Loucy (cell line): Measurements from ENCODE around the gene TFG.

Experiments
- H2AFZ ChIP-seq: fragments of 200-600 bp; sonication (generic); 2 replicates; pipeline ENCODE4 v1.6.0; 2016; ENCODE audit warnings: antibody characterized with exemption, mild to moderate bottlenecking, low read length, moderate library complexity
- H3F3A ChIP-seq: fragments of 200-600 bp; 2 replicates; pipeline ENCODE4 v1.6.0; 2016; ENCODE audit warnings: antibody characterized with exemption, low read depth, mild to moderate bottlenecking
- H3K27me3 ChIP-seq: fragments of 200-600 bp; sonication (generic); 2 replicates; pipeline ENCODE4 v1.6.1; 2014; ENCODE audit warnings: low read length, mild to moderate bottlenecking; ENCODE audit not compliant: insufficient read depth, poor library complexity, severe bottlenecking
- H3K36me3 ChIP-seq: fragments of 200-600 bp; sonication (generic); 2 replicates; pipeline ENCODE4 v1.6.1; 2016; ENCODE audit warnings: low read length; ENCODE audit not compliant: insufficient read depth
- H3K4me1 ChIP-seq: fragments of 200-600 bp; sonication (generic); 2 replicates; pipeline ENCODE4 v1.5.1; 2014; ENCODE audit warnings: low read length, mild to moderate bottlenecking; ENCODE audit not compliant: insufficient read depth, poor library complexity, severe bottlenecking
- H3K4me2 ChIP-seq: fragments of 200-600 bp; sonication (generic); 2 replicates; pipeline ENCODE4 v1.6.0; 2014; ENCODE audit warnings: antibody characterized with exemption, low read length, low read depth, mild to moderate bottlenecking; ENCODE audit not compliant: poor library complexity, severe bottlenecking
- H3K4me3 ChIP-seq: fragments of 200-600 bp; sonication (generic); 2 replicates; pipeline ENCODE4 v1.5.1; 2014; ENCODE audit warnings: low read length, mild to moderate bottlenecking, mixed read lengths; ENCODE audit not compliant: poor library complexity, severe bottlenecking
- H3K79me2 ChIP-seq: fragments of 200-600 bp; sonication (generic); 2 replicates; pipeline ENCODE4 v1.6.1; 2014; ENCODE audit warnings: low read length; ENCODE audit not compliant: insufficient read depth
- H3K9ac ChIP-seq: fragments of 200-600 bp; sonication (generic); 2 replicates; pipeline ENCODE4 v1.6.0; 2014; ENCODE audit warnings: mild to moderate bottlenecking, low read depth, low read length, moderate library complexity; ENCODE audit not compliant: poor library complexity, severe bottlenecking
- H3K9me2 ChIP-seq: fragments of 200-600 bp; sonication (generic); replicated peaks from 2 replicates; pipeline ENCODE4 v1.6.1; 2016; ENCODE audit warnings: low read depth, low read length, mixed read lengths
- H3K9me3 ChIP-seq: fragments of 200-600 bp; sonication (generic); 2 replicates; pipeline ENCODE4 v1.6.1; 2014; ENCODE audit warnings: mild to moderate bottlenecking, antibody characterized with exemption, low read length, low read depth; ENCODE audit not compliant: insufficient read depth
- H4K20me1 ChIP-seq: fragments of 200-600 bp; sonication (generic); 2 replicates; pipeline ENCODE4 v1.6.0; 2014; ENCODE audit warnings: antibody characterized with exemption, low read length, mild to moderate bottlenecking; ENCODE audit not compliant: insufficient read depth, poor library complexity, severe bottlenecking
- CTCF ChIP-seq: fragments of 200-600 bp; sonication (generic); conservative IDR thresholded peaks from 2 replicates; pipeline ENCODE4 v1.5.1; 2014; ENCODE audit warnings: mild to moderate bottlenecking, antibody characterized with exemption, low read length
- EZH2phosphoT487 ChIP-seq: fragments of 200-600 bp; IDR thresholded peaks from 2 replicates; pipeline ENCODE4 v1.6.1; 2018; ENCODE audit warnings: antibody characterized with exemption, mild to moderate bottlenecking, moderate library complexity, borderline replicate concordance

TFG gene

GRCh38 chr3:100766069-100766468, 56.8 kb downstream of the TFG start:
- Histone ChIP-seq H3K9me2 (no peaks in the 10 kb centered on the region), H3K27me3 (no peaks in the 10 kb centered on the region), H4K20me1 (no peaks in the 10 kb centered on the region), H3K4me1 (peaks cover 13% of the 10 kb centered on the region), H3K9me3 (no peaks in the 10 kb centered on the region), H3K4me2 (no peak overlapping the region), H3K36me3 (no peaks in the 10 kb centered on the region), H3F3A (no peaks in the 10 kb centered on the region), H3K4me3 (no peak overlapping the region), H3K9ac (no peak overlapping the region), H3K79me2 (no peaks in the 10 kb centered on the region), H2AFZ (no peak overlapping the region)
- no peak for TF ChIP-seq CTCF
- no peak for TF ChIP-seq EZH2phosphoT487

GRCh38 chr3:100769693-100770092, 60.4 kb downstream of the TFG start:
- no peak overlapping the region for H3K9ac ChIP-seq
- H3K9me3 ChIP-seq: no peaks in the 10 kb centered on the region
- H3K4me2 ChIP-seq: no peak overlapping the region
- no peaks in the 10 kb centered on the region for H3K9me2 ChIP-seq
- H3K4me3 ChIP-seq: no peak overlapping the region
- no peaks in the 10 kb centered on the region for H3K36me3 ChIP-seq
- no peaks in the 10 kb centered on the region for H4K20me1 ChIP-seq
- no peaks in the 10 kb centered on the region for H3K79me2 ChIP-seq
- H3K27me3 ChIP-seq: no peaks in the 10 kb centered on the region
- TF ChIP-seq EZH2phosphoT487 (no peak), CTCF (no peak)
- H3F3A ChIP-seq: no peaks in the 10 kb centered on the region
- H2AFZ ChIP-seq: no peak overlapping the region
- H3K4me1 ChIP-seq: peaks cover 4% of the 10 kb centered on the region

- no peaks in the 10 kb centered on the region for H3K36me3 ChIP-seq
- no peaks in the 10 kb centered on the region for H3K79me2 ChIP-seq
- H3K9me3 ChIP-seq: no peaks in the 10 kb centered on the region
- no peak overlapping the region for H3K4me2 ChIP-seq
- H3K4me1 ChIP-seq: no peaks in the 10 kb centered on the region
- H3K27me3 ChIP-seq: no peaks in the 10 kb centered on the region
- H2AFZ ChIP-seq: no peak overlapping the region
- no peak overlapping the region for H3K4me3 ChIP-seq
- H3F3A ChIP-seq: no peaks in the 10 kb centered on the region
- H4K20me1 ChIP-seq: no peaks in the 10 kb centered on the region
- TF ChIP-seq CTCF (no peak), EZH2phosphoT487 (no peak)
- H3K9ac ChIP-seq: no peak overlapping the region
- H3K9me2 ChIP-seq: no peaks in the 10 kb centered on the region
Observed at GRCh38 chr3:100775226-100775625, 65.9 kb downstream of the TFG start.
